ENCODE results near the gene APMAP. TPM values are rescaled to one million over a fixed set of nuclear protein-coding genes. Genes with fewer than 3 reads are reported as not detected.
A peak's percentile ranks its signal among the peaks of the same experiment; 100 is the strongest.
"Not testable (repeated sequence)": the region's sequence is repeated elsewhere in the genome, so short reads cannot be mapped to it uniquely, and the experiment has no call there.

The APMAP gene
- total and polyA plus RNA-seq, 3 donors from 2014 or later: 92.3 to 135 (median 105) TPM

- TF ChIP-seq POLR2A (IDR thresholded peaks at IDR 0.05) (no peak), CTCF (IDR thresholded peaks at IDR 0.05) (no peak)
- no peak overlapping the region for H3K27ac ChIP-seq
- intact Hi-C loops (cut with DNase I; ENCODE audit: low total_unique reads): no loop called here
- no peak overlapping the region for H3K4me3 ChIP-seq
- H3K4me1 ChIP-seq: no peaks in the 10 kb centered on the region
- H3K27me3 ChIP-seq: no peaks in the 10 kb centered on the region
- 63 to 76% methylated on average over 6 of the region's 6 CpGs for WGBS, 2 donors
- no peaks in the 10 kb centered on the region for H3K9me3 ChIP-seq
- H3K36me3 ChIP-seq (ENCODE audit: low read depth, missing control alignments): no peaks in the 10 kb centered on the region
- DNase-seq: no peak
These were observed 42.8 kb downstream of the APMAP start for GRCh38 chr20:24949756-24950127.

GRCh38 chr20:24948939-24949679 lies 43.4 kb downstream of the APMAP start, which contains the start of gene CST7:
CST7 (plus strand) TSS chr20:24949269; CDS start chr20:24949506, 237 bp downstream.
- no peaks in the 10 kb centered on the region for H3K4me1 ChIP-seq
- H3K36me3 ChIP-seq (ENCODE audit: low read depth, missing control alignments): no peaks in the 10 kb centered on the region
- no peak within 1 kb of the TSS for H3K4me3 ChIP-seq
- 71 to 89% methylated on average over 8 to 20 of the region's 20 CpGs for WGBS, 2 donors
- no peaks in the 10 kb centered on the region for H3K27me3 ChIP-seq
- no peak within 1 kb of the TSS for H3K27ac ChIP-seq
- no peaks in the 10 kb centered on the region for H3K9me3 ChIP-seq
- peak; percentile 33 for DNase-seq
- TF ChIP-seq CTCF (IDR thresholded peaks at IDR 0.05) (no peak), POLR2A (IDR thresholded peaks at IDR 0.05) (no peak)
- intact Hi-C loops (cut with DNase I; ENCODE audit: low total_unique reads): no loop called here

GRCh38 chr20:24948396-24948938 lies 44.1 kb downstream of the APMAP start:
- WGBS, 2 donors: 65 to 81% methylated on average over 4 of the region's 4 CpGs
- H3K36me3 ChIP-seq (ENCODE audit: low read depth, missing control alignments); H3K4me3 ChIP-seq; H3K27me3 ChIP-seq; H3K4me1 ChIP-seq; intact Hi-C loops (cut with DNase I; ENCODE audit: low total_unique reads); H3K9me3 ChIP-seq; DNase-seq; H3K27ac ChIP-seq: not testable (repeated sequence)

- H3K27ac ChIP-seq; DNase-seq; H3K4me3 ChIP-seq; H3K36me3 ChIP-seq (ENCODE audit: low read depth, missing control alignments); H3K9me3 ChIP-seq; H3K4me1 ChIP-seq; intact Hi-C loops (cut with DNase I; ENCODE audit: low total_unique reads); H3K27me3 ChIP-seq: not testable (repeated sequence)
- 76 to 87% methylated on average over 1 of the region's 1 CpG for WGBS, 2 donors
These were observed 46.2 kb downstream of the APMAP start for GRCh38 chr20:24946376-24946775.

GRCh38 chr20:24943731-24944130 lies 48.8 kb downstream of the APMAP start:
- 56 to 83% methylated on average over 3 of the region's 3 CpGs for WGBS, 2 donors
- intact Hi-C loops (cut with DNase I; ENCODE audit: low total_unique reads): no loop called here

More at GRCh38 chr20:24943731-24944130, 48.8 kb downstream of the APMAP start:
- H3K27ac ChIP-seq: no peak overlapping the region
- H3K27me3 ChIP-seq: no peaks in the 10 kb centered on the region
- no peaks in the 10 kb centered on the region for H3K36me3 ChIP-seq (ENCODE audit: low read depth, missing control alignments)
- no peak for DNase-seq
- no peaks in the 10 kb centered on the region for H3K9me3 ChIP-seq
- H3K4me1 ChIP-seq: no peaks in the 10 kb centered on the region
- no peak for TF ChIP-seq CTCF (IDR thresholded peaks at IDR 0.05)
- no peak for TF ChIP-seq POLR2A (IDR thresholded peaks at IDR 0.05)
- H3K4me3 ChIP-seq: no peak overlapping the region

Measured in testis (tissue), 3 donors.